GM21723 (cell line): ENCODE data around the gene DOCK2.
"Not testable (repeated sequence)": the region's sequence is repeated elsewhere in the genome, so short reads cannot be mapped to it uniquely, and the experiment has no call there.

Source experiments
- ATAC-seq: cut with Tn5 transposase; IDR thresholded peaks from one replicate; pipeline ENCODE4 v1.9.1; 2021; ENCODE audit warnings: mild to moderate bottlenecking, moderate library complexity; ENCODE audit not compliant: unreplicated experiment

Gene DOCK2

DNA sequence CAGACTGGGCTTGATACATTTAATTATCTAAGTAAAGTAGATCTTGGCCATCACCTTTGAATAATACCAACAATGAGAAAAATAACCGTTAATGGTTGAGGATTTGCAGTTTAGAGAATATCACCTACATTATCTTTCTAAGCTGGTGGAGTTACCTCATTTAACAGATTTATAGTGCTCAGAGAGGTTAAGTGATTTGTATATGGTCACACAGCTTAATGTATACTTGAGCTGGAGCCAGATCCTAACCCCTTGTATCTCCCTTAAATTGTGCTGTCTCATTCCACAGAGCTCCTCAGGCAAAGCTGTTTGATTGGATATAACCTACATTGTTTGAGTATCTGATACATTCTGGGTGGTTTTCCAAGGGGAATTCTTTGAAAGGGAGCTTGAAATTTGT, 285.4 kb downstream of the DOCK2 start:
- ATAC-seq: no peak

DNA sequence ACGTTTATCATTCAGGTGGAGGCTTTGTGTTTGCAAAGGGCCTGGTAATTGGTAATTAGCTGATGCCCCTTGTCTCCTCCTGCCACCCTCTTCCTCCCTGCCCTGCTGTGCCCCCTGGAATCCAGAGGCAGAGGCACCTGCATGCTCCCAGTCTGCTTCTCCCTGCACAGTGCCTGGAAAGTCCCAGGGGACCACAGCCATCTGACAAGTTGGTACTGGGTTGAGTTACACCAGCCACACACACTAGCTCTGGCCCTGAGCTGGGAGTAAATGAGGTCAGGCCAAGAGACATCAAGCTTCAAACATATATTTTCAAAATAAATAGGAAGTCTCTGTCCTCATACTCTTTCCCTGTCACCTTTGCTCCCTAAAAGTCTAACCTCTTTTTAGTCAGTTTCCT, 286.9 kb downstream of the DOCK2 start:
- peak; percentile 64 for ATAC-seq

DNA sequence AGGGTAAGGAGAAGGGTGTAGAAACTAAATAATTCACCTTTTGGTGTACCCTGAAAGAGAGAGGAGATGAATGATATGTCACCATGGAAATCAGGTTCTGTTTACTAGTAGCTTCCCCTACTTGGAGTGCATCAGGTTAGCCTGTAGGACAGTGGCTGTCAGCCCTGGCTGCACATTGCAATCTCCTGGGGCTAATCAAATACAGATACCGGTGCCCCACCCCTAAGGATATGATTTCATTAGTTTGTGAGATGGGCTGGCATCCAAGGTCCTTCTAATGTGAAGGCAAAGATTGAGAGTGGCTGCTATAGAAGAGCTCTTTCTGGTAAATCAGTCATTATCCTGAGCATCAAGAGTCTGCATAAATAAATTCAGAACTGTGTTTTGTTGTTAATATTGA, 296.1 kb downstream of the DOCK2 start:
- no peak for ATAC-seq

DNA sequence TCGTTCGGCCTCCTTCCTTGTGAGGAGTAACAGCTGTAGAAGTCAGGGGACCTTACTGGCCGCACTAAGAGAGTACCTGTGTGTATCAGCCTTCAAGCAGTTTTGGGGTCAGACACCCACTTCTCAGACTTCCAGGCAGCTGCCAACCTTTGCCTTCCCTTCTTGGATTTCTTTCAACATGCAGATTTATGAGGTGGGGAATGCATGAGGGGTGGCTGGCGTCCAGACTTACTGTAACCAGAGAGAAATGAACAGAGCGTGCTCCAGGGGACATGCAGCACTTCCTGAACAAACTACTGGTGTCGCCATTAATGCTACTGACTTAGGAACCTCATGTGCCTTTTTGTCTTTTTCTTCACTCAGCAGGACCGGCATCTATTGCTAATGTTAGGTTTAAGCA, 296.5 kb downstream of the DOCK2 start:
- ATAC-seq: no peak

DNA sequence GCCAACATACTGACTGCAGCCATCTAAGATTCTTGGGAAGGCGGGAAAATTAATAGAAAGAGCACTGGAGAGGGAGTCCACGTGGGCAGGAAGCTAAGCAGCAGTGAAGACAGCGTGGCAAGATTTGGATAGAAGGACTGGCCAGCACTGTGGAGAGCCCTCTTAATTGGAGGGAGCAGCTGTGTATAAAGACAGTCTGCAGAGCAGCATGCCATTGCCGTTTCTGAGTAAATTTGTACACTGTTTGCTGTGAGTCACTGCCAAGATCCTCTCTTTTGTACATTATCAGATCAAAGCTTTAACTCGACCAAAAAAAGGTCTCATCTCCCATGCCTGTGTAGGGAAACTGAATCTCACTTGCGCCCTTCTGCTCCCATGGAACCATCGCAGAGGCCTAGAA, 297.9 kb downstream of the DOCK2 start:
- ATAC-seq: no peak

DNA sequence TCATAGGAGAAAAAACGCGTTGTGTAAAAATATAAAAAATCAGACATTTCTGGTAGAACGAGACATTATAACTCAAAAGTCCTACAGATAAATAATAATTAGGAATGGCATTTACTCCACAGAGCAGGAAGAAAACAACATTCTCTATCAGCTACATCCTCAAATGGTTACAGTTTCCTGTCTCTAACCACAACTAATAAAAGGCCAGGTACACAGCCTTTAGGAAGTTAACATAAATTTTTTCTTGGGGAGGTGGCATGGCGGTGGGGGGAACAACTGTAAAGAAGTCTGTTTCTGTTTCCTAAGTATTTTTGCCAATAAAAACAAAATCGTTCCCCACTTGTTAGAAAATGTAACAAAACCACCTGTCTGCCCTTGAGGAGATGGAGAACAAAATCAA, 298.7 kb downstream of the DOCK2 start:
- ATAC-seq: no peak

DNA sequence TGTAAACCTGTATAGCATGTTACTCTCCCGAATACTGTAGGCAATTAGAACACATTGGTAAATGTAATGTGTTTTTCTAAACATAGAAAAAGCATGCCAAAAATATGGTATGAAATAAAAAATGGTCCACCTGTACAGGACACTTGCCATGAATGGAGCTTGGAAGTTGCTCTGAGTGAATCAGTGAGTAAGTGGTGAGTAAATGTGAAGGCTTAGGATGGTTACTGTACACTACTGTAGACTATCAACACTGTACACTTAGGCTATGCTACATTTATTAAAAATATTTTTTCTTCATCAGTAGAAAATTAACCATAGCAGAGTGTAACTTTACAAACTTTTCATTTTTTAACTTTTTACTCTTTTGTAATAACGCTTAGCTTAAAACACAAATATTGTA, 301.4 kb downstream of the DOCK2 start:
- ATAC-seq: no peak

DNA sequence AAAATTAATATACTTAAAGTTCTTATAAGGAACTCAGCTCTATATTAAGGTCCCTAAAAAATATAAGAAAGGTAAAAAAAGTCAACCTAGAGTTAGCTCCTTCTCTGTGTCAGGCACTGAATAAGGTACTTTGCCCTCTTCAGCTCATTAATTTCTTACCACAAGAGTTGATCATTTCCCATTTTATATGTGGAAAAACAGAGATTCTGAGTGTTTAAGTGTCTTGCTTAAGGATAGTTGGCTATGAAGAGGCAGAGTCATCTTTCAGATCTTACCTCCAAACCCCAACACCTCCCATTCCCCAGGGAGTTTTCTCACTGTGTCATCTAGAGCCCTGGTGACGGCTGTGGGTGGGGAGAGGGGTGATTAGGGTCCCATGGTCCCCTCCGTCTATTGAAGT, 302.7 kb downstream of the DOCK2 start:
- ATAC-seq: no peak

DNA sequence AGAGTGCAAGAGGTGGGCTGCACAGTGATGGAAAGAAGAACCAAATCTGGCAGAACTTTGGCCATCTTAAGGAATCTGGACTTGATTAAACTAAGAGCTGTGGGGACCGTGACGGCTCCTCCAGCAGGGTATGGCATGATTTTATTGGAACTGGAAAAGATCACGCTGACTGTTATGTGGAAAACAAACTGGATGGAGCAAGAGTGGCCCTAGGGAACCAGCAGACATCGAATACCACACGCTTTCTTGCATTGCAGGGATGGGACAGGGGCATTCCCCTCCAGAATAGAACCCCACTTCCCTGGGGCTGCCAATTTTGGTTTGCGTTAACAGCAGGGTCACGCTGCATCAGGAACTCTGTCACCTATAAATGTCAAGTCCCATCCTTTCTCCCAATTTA, 304.5 kb downstream of the DOCK2 start:
- no peak for ATAC-seq

DNA sequence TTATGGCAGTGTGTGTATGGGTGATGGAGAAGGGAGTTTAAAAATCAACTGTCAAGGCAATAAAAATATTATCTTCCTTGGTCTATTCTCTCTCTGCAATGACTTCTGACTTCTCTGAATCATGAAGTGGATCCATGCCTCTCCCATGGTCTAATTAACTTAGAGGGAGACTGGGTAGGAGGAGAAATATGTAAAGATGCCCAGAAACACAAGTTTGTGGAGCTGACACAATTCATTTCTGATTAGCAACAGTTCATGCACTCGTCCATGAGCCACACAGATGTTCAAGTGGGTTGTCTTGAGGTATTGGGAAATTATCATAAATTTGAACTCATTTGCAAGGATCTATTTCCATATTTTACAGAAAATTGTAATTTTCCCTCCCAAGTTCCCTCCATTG, 305.1 kb downstream of the DOCK2 start:
- ATAC-seq: no peak

DNA sequence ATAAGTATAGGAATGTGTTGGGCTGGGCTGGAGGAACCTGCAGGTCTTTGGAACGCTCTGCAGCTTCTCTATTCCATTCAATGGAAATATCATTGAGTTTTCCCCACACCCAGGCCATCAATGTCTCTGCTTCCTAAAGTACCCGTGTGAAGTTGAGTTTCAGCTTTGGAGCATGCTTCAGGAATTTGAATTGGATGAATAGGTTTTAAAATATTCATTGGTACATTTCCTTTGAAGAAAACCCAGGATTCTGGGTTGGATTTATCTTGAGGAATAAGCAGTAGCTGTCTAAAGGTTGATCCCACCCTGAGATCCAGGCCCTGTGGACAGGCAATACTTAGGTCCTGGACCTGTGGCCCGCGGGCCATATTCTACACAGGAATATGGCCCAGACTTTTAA, 306.0 kb downstream of the DOCK2 start:
- no peak for ATAC-seq

DNA sequence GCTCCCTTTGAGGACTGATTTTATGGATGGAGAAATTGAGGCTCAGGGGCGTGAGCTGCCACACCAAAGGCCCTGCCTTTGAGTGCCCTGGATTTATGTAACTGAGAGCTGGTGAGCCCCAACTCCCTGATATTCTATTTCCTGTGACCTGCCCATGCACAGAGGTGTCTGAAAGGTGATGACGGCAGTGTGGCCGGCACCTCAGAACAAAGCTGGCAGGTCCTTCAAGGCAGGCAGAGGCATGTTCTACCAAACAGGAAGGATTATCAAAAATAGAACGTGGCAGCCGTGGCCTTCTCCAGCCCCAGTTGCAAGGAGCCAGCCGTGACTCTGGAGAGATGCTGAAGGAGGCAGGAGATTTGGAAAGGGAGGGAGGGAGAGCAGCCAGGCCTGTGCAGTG, 307.0 kb downstream of the DOCK2 start:
- no peak for ATAC-seq

DNA sequence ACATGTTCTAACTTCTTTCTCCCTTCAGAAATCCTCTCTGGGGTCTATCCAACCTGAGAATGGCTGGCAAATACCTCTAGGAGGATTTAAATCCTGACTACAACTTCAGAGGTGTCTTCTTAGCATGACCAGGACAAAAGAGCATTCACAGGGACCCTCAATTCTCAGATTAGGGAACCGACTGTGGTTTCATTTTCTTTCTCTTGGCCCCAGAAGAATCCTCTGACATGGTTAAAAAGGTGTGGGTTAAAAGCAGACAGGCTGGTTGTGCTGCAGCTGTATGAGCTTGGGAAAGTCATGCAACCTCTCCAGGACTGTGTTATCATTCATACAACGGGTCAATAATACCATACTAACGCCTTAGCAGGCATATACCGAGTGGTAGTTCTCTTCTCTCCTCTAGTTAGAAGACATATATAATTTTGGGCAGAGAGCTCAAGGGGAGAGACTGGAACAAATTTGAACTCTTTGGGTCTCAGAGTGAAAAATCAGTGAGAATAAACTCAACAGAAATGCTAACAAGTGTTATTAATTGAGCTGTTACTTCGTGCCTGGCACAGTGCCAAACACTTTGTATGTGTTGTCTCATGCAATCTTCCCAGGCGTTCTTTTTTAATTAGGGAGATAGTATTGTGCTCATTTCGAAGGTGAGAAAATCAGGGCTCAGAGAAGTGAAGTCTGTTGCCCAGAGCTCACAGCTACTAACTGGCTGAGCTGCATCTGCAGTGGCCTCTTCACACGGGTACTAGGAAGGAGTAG, 308.0 kb downstream of the DOCK2 start:
- ATAC-seq: peak; percentile 47

DNA sequence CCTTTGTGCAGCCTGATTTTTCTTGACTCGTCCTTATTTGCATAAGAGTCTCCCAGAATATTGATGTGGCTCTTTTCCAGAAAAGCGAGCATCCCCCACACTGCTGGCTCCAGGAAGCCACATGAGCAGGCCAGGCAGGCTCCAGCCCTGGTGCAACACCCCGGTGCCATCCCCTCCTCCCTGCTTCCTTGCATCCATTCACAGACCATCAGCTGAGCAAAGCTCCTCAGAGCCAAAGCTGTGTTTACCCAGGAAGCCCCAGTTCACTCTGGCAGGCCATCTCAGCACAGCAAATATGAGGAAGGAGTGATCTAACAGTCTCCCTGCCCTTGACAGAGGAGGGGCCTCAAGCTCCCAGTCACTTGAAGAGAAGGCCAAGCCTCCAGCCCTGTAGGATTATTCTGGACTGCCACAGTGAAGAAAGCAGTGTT, 308.8 kb downstream of the DOCK2 start:
- ATAC-seq: no peak

DNA sequence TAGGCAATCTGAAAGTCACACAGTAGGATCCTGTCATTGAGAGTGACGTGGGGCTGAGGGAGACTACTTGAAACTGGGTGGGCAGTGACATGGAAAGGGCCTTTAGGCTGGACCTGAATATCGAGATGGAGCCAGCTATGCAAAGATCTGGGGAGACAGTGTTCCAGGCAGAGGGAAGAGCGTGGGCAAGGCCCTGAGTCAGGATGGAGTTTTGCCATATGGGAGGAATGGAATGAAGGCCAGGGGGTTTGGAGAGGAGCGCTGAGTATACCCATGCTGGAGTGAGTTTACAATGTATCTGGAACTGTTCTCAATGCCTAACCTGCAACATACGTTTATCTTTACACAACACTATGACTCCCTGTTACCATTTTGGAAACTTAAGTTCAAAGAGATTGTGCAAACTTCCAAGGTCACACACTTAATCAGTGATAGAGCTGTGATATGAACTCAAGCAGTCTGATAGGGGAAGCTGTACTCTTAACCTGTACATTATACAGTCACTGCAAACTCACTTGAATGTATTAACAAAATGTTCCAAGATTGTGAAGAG, 309.7 kb downstream of the DOCK2 start:
- ATAC-seq: no peak

DNA sequence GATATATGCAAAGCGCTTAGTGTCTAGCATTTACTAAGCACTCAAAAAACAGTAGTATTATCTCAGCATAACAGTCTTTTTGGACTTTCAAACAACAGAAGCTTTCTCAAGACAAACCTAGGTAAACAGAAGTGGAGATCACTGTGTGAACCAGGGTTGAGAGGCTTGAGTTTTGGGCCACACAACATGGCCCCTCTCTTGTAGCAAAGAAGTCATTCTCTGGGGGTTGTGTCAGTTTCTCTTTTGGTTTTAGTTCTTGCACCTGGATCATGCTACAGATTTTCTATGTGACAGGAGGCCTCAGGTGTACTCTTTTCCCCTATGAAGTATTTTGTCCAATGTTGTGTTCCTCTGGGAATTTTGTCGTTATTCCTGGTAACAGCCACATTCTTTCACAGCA, 313.3 kb downstream of the DOCK2 start:
- no peak for ATAC-seq

DNA sequence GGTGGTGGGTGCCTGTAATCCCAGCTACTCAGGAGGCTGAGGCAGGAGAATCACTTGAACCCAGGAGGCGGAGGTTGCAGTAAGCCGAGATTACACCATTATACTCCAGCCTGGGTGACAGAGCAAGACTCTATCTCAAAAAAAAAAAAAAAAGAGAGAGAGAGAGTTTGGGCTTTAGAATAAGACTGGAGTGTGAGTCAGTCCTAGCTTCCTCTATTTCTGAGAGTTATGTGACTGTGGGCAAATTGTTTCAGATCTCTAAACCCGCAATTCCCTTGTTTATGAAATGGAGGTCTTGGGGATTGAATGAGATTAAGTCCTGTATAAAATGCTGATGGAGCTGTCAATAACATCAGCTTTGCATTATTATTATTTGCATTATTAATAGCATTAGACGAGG, 316.1 kb downstream of the DOCK2 start:
- ATAC-seq: not testable (repeated sequence)

DNA sequence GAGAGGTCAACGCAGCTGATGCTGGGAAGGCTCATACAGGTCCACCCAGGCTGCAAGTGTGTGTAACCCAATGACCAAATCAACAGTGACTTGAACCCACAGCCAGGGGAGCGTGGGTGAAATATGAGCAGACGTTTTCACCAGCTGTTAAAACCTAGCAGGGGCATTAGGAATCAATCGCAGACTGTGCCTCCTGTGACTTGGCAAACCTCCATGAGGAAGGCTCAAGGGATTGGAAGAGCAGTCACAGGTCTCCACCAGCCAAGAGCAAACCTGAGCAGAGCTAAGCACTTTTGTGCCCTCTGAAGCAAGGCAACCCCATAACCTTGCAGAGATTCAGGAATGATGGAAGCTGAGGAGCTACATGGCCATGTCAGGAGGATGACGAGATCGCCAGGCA, 317.7 kb downstream of the DOCK2 start:
- no peak for ATAC-seq

DNA sequence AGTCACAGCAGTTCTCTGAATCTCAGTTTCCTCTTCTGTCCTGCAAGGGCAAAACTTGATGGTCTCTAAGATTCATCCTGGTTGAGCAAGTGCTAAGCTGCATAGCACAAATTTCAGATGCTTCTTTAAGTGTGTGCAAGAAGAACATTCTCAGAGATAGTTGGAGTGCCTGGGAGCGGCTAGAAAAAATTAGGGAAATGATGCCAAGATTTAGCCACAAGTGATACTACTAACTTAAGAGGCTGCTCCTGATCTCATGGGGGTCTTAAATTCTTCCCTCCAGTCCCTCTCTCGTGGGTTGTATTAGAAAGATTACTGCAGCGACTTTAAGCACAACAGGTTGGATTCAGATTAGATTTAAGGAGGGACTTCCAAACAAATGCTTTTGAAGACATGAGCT, 319.1 kb downstream of the DOCK2 start:
- no peak for ATAC-seq

DNA sequence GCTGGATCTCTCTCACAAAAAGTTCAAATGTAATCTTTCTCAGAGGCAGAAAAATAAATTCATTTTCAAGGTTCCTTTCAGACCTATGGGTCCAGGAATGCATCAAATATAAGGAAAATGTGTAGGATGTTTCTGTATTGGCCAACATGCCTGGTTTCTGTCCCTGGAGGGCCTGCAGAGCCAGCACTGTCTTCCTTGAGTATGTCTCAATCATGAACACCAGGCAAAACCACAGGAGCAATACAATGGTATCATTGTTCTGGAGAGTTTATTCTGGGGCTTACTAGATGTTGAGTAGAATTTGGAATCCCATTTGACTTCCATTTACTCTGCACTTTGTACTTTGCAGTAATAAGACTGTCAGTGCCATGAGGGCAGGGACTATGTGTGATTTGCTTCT, 319.7 kb downstream of the DOCK2 start:
- no peak for ATAC-seq

DNA sequence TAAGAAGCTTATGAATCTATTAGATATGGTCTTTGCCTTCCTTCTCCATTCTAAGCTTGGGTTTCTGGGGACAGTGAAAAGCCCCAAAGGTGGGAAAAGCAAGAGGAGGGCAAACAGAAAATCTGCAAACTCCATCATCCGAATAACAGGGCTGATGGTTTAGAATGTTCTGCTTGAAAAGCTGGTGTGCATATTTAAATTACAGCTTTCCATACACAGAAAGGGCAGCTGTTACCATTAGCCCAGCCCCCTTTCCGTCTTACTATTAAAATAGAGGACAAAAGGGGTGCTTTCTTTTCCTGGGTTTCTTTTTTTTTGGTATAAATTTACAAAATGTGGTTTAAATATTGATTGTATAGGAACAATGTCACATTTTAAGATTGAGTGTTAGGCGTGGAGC, 321.2 kb downstream of the DOCK2 start:
- no peak for ATAC-seq

DNA sequence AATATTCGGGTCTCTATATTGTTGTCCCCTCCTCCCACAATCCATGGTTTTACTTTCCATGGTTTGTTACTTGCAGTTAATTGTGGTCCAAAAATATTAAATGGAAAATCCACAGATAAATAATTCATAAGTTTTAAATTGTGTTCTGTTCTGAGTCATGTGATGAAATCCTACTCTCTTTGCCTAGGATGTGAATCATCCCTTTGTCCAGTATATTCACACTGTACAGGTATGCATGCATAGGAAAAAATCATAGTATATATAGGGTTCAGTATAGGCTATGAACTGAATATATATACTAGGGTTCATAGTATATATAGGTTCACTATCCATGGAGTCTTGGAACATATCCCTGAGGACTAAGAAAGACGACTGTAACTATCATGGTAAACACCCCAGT, 323.6 kb downstream of the DOCK2 start:
- ATAC-seq: no peak

DNA sequence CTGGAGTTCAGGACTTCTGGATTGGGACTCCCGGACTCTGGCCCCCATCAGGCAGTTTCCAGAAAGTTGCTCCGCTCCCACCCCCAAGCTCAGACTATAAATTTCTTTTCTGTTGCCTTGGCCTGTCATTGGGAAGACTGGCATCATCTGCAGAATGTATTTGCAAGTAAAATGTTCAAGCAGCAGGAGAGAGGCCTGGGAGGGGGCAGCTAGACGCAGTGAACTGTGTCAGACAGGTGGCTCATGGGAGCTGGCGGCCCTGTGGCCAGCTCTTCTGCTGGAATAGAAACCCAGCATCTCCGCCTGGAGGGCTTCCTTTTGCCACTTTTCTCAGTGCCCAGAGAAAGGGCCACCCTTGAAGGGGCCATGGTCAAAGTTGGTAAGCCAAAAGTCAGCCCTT, 327.2 kb downstream of the DOCK2 start:
- ATAC-seq: no peak
